Measurements from ENCODE around the gene CIBAR2. TPM values are rescaled to one million over a fixed set of nuclear protein-coding genes. Genes with fewer than 3 reads are reported as not detected.

CIBAR2 gene
- total and polyA plus RNA-seq, 2 experiments from 2014 or later = not detected

GRCh38 chr16:85051683-85052082, 60.6 kb downstream of the CIBAR2 start:
- Histone ChIP-seq H3K4me2 (no peak overlapping the region), H3K4me3 (no peak overlapping the region), H3K79me2 (replicated peaks; ENCODE audit: insufficient read depth) (no peaks in the 10 kb centered on the region), H3K9me2 (ENCODE audit: insufficient read depth) (no peaks in the 10 kb centered on the region), H3K36me3 (ENCODE audit: insufficient read depth) (no peaks in the 10 kb centered on the region), H3K4me1 (ENCODE audit: insufficient read depth) (no peaks in the 10 kb centered on the region; the same call in 1 of the 2 replicates), H3F3A (replicated peaks; ENCODE audit: low read depth) (no peaks in the 10 kb centered on the region), H2AFZ (no peak overlapping the region), H3K27me3 (ENCODE audit: insufficient read depth) (no peaks in the 10 kb centered on the region), H4K20me1 (replicated peaks; ENCODE audit: insufficient read depth) (no peaks in the 10 kb centered on the region; the same call in 1 of the 2 replicates), H3K27ac (ENCODE audit: low read depth) (no peak overlapping the region)
- Mint-ChIP-seq H3K4me3 (no peak overlapping the region), H3K27me3 (ENCODE audit: insufficient read depth, low read depth, poor library complexity) (peaks cover 8% of the 10 kb centered on the region), H3K27ac (no peak overlapping the region), H3K36me3 (ENCODE audit: low read depth) (no peaks in the 10 kb centered on the region), H3K9me3 (no peaks in the 10 kb centered on the region), H3K4me1 (peaks cover 11% of the 10 kb centered on the region; the same call in 2 of the 3 replicates)
- DNase-seq (ENCODE audit: low spot score) (no peak), ATAC-seq (no peak)
- TF ChIP-seq ZNF114 (CRISPR knock-in tag; IDR thresholded peaks at IDR 0.05) = no peak
- TF ChIP-seq ZNF331 (CRISPR knock-in tag; IDR thresholded peaks at IDR 0.05; ENCODE audit: low read depth) = no peak
- TF ChIP-seq EZH2 (IDR thresholded peaks at IDR 0.05; ENCODE audit: low read depth, unreplicated experiment) = no peak
- TF ChIP-seq CTCF (conservative IDR thresholded peaks at IDR 0.05; ENCODE audit: low read depth in 2 of 2) = no peak

DNA sequence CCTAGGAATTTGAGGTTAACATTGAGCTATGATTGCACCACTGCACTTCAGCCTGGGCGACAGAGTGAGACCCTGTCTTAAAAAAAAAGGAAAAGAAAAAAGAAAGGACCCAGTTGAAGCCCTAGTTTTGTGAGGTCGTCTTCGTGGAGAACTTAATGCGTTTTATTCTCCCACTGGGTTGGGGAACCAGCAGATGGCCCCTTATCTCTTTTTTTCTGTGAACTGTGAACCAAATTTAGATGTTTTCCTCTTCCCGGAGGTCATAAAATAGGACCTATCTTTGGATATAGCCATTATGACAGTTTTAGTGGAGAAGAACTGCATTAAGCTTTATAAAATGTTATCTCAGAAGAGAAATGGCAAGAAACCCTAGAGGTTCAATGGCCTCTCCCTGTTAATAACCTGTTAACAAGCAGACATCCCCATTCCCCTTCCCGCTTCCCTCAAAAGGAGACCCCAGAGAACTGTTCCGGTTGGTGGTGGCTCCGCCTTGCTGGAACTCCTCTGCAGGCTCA, 61.1 kb downstream of the CIBAR2 start:
- Mint-ChIP-seq H3K27me3 (ENCODE audit: insufficient read depth, low read depth, poor library complexity) (peaks cover 8% of the 10 kb centered on the region), H3K4me3 (no peak overlapping the region), H3K4me1 (peaks cover 6% of the 10 kb centered on the region; the same call in 2 of the 3 replicates), H3K27ac (no peak overlapping the region), H3K36me3 (ENCODE audit: low read depth) (no peaks in the 10 kb centered on the region), H3K9me3 (no peaks in the 10 kb centered on the region)
- no peak overlapping the region for H3K4me2 ChIP-seq
- H3K4me1 ChIP-seq (ENCODE audit: insufficient read depth) = no peaks in the 10 kb centered on the region
- H3K27ac ChIP-seq (ENCODE audit: low read depth) = no peak overlapping the region
- no peaks in the 10 kb centered on the region for H3K27me3 ChIP-seq (ENCODE audit: insufficient read depth)
- H3K36me3 ChIP-seq (ENCODE audit: insufficient read depth) = no peaks in the 10 kb centered on the region
- H3K9me2 ChIP-seq (ENCODE audit: insufficient read depth) = no peaks in the 10 kb centered on the region
- no peak overlapping the region for H2AFZ ChIP-seq
- ATAC-seq (no peak), DNase-seq (ENCODE audit: low spot score) (no peak)
- no peaks in the 10 kb centered on the region for H3F3A ChIP-seq (replicated peaks; ENCODE audit: low read depth)
- no peaks in the 10 kb centered on the region; the same call in 1 of the 2 replicates for H4K20me1 ChIP-seq (replicated peaks; ENCODE audit: insufficient read depth)
- no peaks in the 10 kb centered on the region for H3K79me2 ChIP-seq (replicated peaks; ENCODE audit: insufficient read depth)
- H3K4me3 ChIP-seq = no peak overlapping the region
- TF ChIP-seq STAT1 (IDR thresholded peaks at IDR 0.05; ENCODE audit: unreplicated experiment) (no peak), JUNB (IDR thresholded peaks at IDR 0.05; ENCODE audit: unreplicated experiment) (no peak), CTCF (conservative IDR thresholded peaks at IDR 0.05; ENCODE audit: low read depth in 2 of 2) (no peak)
- TF ChIP-seq, protein P1, sequence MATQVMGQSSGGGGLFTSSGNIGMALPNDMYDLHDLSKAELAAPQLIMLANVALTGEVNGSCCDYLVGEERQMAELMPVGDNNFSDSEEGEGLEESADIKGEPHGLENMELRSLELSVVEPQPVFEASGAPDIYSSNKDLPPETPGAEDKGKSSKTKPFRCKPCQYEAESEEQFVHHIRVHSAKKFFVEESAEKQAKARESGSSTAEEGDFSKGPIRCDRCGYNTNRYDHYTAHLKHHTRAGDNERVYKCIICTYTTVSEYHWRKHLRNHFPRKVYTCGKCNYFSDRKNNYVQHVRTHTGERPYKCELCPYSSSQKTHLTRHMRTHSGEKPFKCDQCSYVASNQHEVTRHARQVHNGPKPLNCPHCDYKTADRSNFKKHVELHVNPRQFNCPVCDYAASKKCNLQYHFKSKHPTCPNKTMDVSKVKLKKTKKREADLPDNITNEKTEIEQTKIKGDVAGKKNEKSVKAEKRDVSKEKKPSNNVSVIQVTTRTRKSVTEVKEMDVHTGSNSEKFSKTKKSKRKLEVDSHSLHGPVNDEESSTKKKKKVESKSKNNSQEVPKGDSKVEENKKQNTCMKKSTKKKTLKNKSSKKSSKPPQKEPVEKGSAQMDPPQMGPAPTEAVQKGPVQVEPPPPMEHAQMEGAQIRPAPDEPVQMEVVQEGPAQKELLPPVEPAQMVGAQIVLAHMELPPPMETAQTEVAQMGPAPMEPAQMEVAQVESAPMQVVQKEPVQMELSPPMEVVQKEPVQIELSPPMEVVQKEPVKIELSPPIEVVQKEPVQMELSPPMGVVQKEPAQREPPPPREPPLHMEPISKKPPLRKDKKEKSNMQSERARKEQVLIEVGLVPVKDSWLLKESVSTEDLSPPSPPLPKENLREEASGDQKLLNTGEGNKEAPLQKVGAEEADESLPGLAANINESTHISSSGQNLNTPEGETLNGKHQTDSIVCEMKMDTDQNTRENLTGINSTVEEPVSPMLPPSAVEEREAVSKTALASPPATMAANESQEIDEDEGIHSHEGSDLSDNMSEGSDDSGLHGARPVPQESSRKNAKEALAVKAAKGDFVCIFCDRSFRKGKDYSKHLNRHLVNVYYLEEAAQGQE (IDR thresholded peaks at IDR 0.05; ENCODE audit: unreplicated experiment) = no peak
- TF ChIP-seq, protein P2, sequence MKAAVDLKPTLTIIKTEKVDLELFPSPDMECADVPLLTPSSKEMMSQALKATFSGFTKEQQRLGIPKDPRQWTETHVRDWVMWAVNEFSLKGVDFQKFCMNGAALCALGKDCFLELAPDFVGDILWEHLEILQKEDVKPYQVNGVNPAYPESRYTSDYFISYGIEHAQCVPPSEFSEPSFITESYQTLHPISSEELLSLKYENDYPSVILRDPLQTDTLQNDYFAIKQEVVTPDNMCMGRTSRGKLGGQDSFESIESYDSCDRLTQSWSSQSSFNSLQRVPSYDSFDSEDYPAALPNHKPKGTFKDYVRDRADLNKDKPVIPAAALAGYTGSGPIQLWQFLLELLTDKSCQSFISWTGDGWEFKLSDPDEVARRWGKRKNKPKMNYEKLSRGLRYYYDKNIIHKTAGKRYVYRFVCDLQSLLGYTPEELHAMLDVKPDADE (IDR thresholded peaks at IDR 0.05) = no peak
